T1000 (cell line): ENCODE results near the gene C19orf73.
A peak's percentile ranks its signal among the peaks of the same experiment; 100 is the strongest.

Experiments
- DNase-seq: peaks from one replicate; lab custom pipeline; 2025; ENCODE audit warnings: mixed read lengths; lab: John Stamatoyannopoulos, UW

Gene C19orf73

DNA sequence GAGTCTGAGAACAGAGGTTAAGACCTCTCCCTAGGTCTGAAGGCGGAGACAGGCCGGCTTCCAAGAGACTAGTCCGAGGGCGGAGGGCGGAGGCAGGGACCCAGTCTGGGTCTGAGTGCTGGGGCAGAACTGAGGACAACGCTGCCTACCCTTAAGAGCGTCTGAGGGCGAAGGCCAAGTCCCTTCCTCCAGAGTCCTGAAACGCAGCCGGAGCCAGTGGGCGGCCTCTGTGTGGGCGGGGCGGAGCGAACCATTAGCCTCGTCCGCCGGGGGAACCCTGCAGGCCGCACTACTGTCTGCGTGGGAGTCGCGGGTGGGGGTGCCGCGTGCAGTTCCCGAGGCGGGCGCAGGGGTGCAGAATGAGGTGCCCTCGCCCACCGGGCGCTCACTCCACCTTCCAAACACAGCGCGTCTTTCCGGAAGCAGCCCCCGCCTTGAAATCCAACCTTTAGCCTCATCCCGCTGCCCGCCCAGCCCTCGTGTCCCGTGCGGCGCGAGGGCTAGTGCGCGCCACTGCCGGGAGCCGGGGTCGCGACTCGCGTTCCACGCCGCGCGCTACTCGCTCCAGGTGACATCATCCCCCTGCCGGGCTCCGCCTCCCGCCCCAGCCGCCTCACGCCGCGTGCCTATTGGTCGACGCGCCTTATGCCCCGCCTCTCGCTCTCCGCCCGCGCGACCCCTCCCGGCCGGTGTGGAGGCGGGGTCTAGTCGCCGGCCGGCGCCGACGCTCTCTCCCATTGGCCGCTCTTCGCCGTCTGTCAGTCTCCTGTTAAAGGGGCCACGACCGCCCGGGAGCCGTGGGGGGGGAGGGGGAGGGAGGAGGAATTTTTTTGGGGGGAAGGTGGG is at the start of gene C19orf73:
Gene C19orf73, minus strand, starts transcription at position 579 of the 846 bp plus-strand sequence. Its CDS starts 121 bp downstream, at position 458.
- DNase-seq, result peak; percentile 88

- no peak for DNase-seq
These were observed 49.5 kb upstream of the C19orf73 start for GRCh38 chr19:49168421-49168820.

- no peak for DNase-seq
These were observed 49.0 kb upstream of the C19orf73 start for GRCh38 chr19:49167857-49168409.

DNA sequence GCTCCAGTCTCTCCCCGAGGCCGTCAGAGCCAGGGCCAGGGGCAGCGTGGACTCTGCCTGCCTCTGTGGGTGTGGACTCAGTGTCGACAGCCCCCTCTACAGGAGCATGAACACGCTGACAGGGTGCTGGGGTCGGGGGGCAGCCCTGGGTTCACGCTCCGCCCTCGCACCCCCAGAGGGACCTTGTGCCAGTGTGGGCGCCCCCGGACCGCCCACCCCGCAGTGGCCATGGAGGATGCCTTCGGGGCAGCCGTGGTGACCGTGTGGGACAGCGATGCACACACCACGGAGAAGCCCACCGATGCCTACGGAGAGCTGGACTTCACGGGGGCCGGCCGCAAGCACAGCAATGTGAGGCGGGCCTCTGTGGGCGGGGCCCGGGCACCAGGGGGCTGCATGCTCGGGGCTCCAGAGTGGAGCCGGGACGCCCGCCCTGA is 46.9 kb upstream of the C19orf73 start:
- no peak for DNase-seq

DNA sequence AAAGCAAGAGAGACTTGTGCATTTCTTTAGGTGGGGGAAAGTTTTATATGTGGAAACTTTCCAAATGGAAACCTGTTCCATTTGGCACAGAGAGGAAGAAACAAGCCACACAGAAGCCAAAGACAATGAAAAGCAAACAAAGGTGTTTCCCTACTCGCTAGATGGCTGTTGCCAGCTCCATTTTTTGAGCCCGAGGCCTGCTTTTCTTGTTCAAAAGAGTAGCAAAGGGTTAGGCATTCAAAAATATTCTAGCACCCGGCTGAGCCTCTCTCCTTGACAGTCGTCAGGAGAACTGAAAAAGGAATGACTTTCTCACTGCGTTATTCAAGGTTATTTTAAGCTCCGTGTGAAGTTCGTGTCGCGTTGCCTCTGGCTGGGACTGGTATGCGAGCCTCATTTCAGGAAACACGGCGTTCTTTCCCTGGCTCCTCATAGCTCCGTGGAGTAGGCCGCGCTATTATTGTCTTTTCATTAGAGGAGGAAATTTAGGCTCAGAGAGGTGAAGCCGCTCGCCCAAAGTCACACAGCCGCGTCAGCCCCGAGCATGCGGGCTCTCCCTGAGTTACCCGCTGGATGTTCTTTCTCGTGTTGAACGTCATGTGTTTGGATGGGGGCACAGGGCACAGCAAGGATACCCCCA is 46.3 kb upstream of the C19orf73 start:
- DNase-seq, result no peak

DNA sequence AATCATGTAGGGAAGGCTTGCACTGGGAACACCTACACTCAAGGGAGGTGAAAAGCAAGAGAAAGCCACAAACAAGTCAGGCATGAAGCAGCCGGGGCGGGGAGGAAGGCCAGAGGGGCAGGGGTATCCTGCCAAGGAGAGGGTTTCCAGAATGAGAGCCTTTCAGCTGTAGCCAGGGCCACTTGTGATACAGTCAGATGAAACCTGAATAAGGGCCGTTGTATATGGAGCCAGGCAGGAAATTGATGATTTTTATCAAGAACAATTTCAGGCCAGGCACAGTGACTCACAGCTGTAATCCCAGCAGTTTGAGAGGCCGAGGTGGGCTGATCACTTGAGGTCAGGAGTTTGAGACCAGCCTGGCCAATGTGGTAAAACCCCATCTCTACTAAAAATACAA is 43.0 kb upstream of the C19orf73 start:
- no peak for DNase-seq

GRCh38 chr19:49160450-49161189 is 41.7 kb upstream of the C19orf73 start:
- no peak for DNase-seq

DNA sequence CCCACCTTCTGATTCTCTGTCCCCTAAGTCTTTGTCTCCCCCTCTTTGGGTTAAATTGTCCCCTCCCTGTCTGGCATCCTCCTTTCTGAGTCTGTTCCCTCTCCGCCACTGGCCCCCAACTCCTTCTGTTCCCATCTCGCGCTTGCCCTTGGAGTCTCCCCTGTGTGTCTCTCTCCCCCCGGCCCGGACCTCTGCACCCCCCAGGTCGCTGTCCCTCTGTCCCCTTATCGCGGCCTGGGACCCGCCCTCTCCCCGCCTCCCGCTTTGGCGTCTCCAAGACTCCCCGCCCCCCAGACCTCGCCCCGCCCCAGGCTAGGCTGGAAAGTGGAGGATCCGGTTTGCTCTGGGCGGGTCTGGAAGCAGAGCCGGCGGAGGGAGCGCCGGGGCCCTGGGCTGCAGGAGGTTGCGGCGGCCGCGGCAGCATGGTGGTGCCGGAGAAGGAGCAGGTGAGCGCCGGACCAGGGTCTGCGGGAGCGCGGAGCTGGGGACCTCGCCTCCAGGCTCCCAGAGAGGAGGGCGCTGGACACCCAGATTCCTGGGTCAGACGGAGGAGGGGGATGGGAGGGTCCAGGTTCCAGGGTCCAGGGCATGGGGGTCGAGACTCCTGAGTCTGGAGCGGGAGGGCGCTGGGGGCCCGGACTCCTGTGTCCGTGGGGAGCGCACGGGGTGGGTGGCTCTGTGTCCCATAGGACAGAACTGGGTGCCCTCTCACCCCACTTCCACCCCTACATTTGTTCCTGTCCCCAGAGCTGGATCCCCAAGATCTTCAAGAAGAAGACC is 38.7 kb upstream of the C19orf73 start, which contains the start of gene TRPM4:
Gene TRPM4, plus strand, starts transcription at position 348 of the 780 bp plus-strand sequence. Its CDS starts 75 bp downstream, at position 423.
- DNase-seq, result peak; percentile 55

DNA sequence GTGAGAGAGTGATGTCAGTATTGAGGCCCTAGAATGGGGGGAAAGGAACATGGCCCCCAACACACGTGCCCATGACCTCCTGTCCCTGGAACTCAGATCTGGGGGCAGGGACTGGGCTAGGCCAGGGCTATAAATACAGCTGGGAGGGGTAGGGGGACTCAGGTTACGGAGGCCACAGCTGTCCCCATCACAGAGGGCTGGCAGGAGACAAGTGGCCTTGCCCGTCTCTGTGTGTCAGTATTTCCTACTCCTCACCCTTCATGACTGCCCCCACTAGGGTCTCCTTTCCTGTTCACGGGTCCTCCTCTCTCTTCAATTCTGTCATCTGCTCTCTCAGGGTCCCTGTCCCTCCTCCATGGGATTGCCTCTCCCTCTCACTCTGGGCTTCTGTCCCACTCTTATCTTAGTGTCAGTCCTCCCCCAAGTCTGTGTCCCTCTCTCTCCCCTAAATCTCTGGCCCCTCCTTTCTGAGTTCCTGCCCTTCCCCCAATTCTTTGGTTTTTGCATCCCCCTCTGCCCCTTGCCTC is 36.9 kb upstream of the C19orf73 start:
- no peak for DNase-seq

DNA sequence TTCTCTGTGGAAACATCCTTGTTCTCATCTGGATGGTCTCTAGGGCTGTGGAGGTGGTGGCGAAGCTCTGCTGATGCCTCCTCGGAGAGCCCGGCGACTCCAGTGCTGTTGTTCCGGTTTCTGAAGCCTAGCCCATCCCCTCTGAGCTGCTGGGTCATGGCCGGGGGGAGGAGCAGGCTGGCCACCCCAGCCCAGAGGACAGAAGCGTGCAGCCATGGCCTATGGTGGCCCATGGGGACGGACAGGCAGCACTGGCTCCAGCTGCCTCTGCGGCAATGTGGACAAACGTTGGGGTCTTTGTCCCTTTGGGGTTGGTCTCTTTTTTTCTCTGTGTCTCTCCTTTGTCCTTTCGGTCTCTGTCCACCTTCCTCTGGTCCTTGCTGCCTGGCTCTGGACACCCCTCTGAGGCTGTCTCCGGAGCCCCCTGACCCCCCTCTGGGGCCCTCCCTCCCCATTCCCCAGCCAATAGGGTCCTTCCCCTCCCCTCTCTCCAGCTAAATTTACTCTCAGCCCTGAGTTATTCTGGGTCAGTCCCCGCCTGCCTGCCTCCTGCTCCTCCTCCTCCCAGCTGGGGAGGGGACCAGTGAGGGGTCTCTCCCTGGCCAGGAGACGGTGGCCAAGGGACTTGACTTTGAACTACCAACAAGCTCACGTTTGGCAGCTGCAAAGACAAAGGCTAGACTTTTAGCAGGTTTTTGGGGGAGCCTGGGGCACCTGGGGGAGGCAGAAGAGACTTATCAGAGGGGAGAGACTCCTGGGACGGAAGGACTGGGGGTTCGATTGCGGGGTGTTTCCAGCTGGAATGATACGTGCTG is 36.3 kb upstream of the C19orf73 start, which contains the start of gene HRC:
Gene HRC, minus strand, starts transcription at position 392 of the 815 bp plus-strand sequence. Its CDS starts 159 bp downstream, at position 233.
- no peak for DNase-seq

DNA sequence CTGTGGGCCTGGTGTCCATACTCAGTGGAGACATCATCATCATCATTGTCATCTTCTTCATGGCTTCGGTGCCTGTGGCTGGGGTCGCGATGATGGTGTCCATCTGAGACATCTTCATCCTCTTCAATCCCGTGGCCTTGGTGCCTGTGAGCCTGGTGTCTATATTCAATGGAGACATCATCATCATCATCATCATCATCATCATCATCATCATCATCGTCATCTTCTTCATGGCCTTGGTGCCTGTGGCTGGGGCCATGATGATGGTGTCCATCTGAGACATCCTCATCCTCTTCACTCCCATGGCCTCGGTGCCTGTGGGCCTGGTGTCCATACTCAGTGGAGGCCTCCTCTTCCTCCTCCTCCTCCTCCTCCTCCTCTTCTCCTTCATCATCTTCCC is 35.3 kb upstream of the C19orf73 start:
- DNase-seq, result no peak

DNA sequence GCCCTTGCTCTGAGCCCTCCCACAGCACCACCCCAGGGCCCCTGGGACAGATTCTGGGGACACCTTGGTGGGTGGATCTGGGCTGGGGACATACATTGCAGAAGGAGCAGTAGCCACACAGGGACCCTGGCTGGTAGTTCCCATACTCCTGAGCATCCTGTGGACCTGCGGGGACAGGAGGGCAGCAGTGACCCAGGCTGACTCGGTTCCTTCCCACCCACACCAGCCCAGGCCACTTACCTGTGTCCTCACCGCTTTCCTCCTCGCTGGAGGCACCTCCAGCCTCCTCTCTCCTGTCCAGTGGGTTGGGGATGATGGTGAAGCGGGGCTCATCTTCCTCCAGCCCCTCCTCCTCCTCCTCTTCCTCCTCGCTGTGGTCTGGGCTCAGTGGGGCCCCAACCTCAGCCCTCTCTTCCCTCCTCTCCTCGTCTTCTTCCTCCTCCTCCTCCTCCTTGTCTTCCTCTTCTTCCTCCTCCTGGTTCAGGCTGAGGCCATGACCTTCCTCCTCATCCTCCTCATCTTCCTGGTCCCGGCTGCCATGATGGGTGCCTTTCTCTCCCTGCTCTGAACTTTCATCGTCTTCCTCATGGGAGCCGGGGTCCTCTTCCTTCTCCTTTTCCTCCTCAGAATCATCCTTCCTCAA is 34.3 kb upstream of the C19orf73 start:
- DNase-seq, result no peak

DNA sequence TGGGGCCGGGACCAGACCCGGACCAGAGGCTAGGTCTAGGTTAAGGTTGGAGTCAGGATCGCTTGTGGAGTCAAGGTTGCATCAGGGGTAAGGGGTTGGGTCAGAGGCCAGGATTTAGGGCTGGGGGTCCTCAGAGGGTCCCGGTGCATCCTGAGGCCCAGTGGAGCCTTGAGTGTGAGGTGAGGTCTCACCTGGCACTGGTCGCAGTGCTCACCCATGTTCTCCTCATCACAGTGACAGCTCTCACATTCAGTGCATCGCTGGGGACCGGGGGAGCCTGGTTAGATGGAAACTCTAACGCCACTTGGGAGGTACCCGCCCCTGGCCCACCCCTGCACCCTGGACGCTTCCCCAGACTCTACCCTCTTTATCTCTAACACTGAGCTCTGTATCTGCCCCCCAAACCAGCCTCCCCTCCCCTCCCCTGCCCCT is 33.2 kb upstream of the C19orf73 start:
- DNase-seq, result no peak

DNA sequence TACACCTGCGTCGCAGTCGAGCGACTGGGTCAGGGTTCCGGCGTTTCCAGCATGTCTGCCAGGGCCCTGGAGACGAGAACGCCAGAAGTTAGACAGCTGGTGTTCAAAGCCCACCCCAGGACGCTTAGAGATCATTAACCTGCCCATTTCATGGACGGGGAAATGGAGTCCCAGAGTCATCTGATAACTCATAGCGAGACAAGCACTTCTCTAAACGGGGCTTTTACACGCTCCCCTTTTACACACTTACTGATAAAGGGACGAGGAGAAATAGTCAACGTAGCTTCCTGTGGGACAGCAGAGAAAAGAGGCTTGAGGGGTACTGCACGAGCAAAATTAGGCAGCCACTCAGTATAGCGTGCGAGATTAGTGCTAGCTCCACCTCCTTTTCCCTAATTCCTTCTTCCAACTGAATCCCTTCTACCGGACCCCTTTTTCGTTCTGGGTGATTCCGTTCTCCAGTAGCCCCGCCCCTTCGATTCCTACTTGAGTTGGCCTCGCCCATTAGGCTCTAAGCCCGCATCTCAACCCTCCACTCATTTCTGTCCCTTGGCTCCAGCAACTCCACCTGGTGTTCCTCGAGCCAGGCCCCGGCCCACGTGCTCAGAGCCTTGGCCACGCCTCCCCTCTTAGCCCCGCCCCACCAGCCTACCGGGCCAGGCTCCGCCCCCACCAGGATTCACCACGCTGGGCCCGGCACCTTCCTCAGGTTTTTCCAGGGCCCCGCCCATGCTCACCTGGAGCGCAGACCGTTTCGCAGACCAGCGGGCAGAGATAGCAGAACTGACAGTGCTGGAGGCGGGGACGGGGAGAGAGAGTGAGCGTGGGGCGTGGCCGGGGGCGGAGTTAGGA is 32.5 kb upstream of the C19orf73 start:
- DNase-seq, result no peak

DNA sequence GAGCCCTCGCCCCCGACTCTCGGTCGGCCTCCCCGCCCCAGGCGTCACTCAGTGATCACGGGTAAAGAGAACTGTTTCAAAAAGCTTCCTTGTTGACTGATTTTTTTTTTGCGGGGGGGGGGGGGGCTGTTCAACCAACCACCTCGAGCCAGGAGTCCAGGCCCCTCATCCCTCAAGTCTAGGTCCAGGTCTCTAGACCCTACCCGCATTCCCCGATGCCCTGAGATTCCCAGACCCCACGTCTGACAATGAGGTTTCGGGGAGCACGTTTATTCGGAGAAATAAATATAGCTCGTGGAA is 32.0 kb upstream of the C19orf73 start:
- DNase-seq, result no peak

DNA sequence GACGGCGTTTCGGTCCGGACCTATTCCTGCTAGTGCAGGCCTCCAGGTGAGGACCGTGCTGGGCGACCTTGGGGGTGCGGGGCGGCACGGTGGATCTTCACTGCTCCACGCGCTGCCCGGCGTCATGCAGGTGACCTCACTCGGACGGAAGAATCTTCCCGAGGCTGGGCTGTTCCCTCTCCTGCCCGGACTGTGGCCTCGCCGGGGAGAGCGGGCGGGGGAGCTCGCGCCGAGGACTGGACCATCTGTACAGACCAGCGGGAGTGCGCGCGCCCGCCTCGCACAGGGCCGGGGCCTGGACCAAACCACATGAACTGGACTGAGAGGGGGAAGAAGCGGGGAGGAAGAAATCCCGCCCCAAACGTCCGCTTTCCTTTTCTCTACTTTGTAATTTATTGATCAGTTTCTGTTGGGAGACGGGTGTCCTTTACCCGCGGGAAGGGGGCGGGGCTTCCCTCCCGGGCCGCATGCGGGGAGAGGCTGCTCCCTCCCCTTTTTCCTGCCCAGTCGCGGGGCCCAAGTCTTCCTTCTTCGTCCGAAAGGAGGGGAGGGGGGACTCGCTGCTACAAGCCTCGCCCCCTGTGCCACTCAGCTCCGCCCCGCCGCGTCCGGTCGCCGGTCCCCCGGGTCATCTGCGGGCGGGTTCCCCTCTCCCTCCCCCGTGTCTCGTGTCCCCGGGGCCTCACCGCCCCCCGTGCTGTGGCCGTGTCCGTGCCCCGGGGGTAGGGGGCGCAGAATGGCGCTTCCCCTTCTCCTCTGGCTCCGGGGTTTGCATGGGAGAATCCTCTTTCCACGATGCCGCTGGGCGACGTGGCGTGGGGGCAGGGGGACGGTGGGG is 31.4 kb upstream of the C19orf73 start:
- peak; percentile 70 for DNase-seq

DNA sequence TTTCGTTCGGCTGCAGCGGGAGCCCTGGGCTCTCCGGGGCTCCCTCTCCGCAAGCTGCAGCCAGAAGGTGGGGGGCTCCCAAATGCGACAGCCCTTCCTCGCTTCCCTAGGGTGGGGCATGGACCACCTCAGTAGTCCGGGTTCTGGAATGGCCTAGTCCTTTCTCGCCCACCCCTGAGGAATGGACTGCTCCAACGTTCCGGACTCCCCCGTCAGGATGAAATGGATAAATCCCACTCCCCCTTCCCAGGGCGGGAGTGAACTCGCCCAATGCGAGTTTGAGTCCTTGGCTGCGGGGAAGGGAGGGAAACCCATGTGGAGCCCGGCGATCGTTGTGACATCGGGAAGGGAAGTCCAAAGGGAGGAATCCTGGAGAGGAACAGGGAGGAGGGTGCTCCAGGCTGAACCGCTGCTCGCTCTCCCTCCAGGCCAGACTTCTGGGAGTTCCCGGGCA is 30.7 kb upstream of the C19orf73 start:
- DNase-seq, result peak; percentile 54
